ENCODE data around the gene WDPCP.
"Not testable (repeated sequence)": the region's sequence is repeated elsewhere in the genome, so short reads cannot be mapped to it uniquely, and the experiment has no call there.

Gene WDPCP

DNA sequence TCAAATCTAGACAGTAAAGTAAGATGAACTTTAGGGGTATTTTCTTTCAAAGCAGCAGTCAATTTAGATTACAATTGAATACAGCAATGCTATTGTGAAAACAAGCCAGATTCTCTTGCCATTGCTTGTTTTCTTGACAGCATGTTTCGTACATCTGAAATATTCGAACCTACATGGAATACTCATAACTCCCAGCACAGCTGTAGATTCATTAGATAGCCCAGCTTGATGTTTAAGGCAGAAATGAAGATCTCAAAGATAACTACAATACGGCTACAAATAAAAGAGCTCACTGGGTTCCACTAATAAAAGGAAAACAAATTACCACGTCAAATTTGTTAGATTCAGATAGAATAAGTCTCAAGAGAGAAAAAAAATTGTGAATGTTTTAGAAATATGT is 208.8 kb downstream of the WDPCP start:
- no peak for DNase-seq (ENCODE audit: low read depth)
- TF ChIP-seq, protein P1, sequence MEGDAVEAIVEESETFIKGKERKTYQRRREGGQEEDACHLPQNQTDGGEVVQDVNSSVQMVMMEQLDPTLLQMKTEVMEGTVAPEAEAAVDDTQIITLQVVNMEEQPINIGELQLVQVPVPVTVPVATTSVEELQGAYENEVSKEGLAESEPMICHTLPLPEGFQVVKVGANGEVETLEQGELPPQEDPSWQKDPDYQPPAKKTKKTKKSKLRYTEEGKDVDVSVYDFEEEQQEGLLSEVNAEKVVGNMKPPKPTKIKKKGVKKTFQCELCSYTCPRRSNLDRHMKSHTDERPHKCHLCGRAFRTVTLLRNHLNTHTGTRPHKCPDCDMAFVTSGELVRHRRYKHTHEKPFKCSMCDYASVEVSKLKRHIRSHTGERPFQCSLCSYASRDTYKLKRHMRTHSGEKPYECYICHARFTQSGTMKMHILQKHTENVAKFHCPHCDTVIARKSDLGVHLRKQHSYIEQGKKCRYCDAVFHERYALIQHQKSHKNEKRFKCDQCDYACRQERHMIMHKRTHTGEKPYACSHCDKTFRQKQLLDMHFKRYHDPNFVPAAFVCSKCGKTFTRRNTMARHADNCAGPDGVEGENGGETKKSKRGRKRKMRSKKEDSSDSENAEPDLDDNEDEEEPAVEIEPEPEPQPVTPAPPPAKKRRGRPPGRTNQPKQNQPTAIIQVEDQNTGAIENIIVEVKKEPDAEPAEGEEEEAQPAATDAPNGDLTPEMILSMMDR (IDR thresholded peaks at IDR 0.05; ENCODE audit: low read depth, low read length, missing control alignments): no peak
- no peak overlapping the region for H3K4me3 ChIP-seq (ENCODE audit: low read depth, low read length)
- in situ Hi-C loops (cut with HindIII; ENCODE audit: low sequenced_read_pairs): no loop called here

DNA sequence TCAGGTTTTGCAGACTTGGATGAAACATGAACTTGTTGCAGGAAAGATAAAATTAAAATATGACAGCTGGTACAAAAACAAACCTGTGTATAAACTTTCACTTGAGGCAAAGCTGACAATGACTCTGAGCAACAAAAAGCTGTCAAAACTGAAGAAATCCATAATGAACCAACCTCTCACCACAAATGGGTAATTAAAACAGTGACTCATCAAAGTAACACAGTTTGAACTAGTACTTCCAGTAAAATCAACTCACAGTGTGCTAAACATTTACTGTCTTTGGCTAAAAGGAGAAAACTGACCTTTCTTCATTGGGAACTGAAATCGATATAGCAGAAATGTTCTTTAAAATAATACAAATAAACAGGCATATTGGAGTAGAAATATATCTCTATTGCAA is 209.7 kb downstream of the WDPCP start:
- TF ChIP-seq, protein P1 (IDR thresholded peaks at IDR 0.05; ENCODE audit: low read depth, low read length, missing control alignments): no peak
- in situ Hi-C loops (cut with HindIII; ENCODE audit: low sequenced_read_pairs): no loop called here
- DNase-seq (ENCODE audit: low read depth): peak; percentile 9
- H3K4me3 ChIP-seq (ENCODE audit: low read depth, low read length): no peak overlapping the region

DNA sequence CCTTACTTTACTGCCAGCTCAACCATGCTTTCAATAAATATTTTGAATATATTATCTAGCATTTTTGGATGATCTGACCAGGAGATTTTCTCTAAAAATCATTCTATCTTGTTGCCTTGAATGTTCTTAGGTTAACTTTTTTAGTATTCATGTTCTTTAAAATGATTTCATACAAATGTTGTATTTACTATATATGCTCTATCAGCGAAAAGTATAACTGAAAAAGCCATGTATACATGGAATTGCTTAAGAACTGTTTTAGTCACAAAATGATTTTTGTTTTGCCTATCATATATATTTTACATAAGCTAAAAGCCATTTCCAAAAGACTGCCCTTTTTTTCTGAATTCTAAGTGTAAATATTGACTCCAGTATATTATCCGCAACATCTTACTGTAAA is 213.9 kb downstream of the WDPCP start:
- in situ Hi-C loops (cut with HindIII; ENCODE audit: low sequenced_read_pairs): no loop called here

DNA sequence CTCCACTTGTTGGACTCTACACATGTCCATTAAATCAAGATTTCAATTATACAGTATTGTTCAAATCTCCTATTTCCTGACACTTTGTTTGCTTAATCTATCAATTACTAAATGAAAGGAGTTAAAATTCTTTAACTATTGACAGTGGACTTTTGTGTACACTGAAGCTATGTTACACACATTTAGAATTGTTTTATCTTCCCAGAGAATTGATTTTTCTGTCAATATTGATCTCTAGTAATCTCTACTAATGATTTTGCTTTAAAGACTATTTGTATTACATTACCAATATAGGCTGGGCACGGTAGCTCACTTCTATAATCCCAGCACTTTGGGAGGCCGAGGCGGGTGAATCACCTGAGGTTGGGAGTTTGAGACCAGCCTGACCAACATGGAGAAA is 215.7 kb downstream of the WDPCP start:
- in situ Hi-C loops (cut with HindIII; ENCODE audit: low sequenced_read_pairs): no loop called here
- DNase-seq (ENCODE audit: low read depth): no peak
- no peak overlapping the region for H3K4me3 ChIP-seq (ENCODE audit: low read depth, low read length)
- TF ChIP-seq, protein P1 (IDR thresholded peaks at IDR 0.05; ENCODE audit: low read depth, low read length, missing control alignments): no peak

More for the DNA sequence above, 213.9 kb downstream of the WDPCP start:
- no peak overlapping the region for H3K4me3 ChIP-seq (ENCODE audit: low read depth, low read length)
- TF ChIP-seq, protein P1 (IDR thresholded peaks at IDR 0.05; ENCODE audit: low read depth, low read length, missing control alignments): no peak
- DNase-seq (ENCODE audit: low read depth): no peak

DNA sequence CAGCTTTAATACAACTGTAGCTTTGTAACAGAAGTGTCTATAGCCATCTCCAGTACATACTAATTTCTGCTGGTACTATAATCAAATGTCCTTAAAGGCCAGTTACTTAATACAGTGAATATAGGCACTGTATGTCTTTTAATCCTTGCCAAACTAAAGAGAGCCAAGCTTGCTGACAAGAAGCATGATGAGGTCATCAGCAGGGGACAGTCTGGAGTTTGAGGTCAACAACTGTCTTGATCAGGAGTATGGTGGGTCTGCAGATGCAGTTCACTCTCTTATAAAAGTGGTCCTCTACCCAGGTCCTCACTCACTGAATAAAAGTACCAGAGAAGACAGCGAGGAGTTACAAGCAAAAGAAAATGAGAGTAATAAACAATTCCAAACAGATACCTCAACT is 219.1 kb downstream of the WDPCP start:
- no peak overlapping the region for H3K4me3 ChIP-seq (ENCODE audit: low read depth, low read length)
- DNase-seq (ENCODE audit: low read depth): no peak
- TF ChIP-seq, protein P1 (IDR thresholded peaks at IDR 0.05; ENCODE audit: low read depth, low read length, missing control alignments): no peak
- in situ Hi-C loops (cut with HindIII; ENCODE audit: low sequenced_read_pairs): no loop called here

DNA sequence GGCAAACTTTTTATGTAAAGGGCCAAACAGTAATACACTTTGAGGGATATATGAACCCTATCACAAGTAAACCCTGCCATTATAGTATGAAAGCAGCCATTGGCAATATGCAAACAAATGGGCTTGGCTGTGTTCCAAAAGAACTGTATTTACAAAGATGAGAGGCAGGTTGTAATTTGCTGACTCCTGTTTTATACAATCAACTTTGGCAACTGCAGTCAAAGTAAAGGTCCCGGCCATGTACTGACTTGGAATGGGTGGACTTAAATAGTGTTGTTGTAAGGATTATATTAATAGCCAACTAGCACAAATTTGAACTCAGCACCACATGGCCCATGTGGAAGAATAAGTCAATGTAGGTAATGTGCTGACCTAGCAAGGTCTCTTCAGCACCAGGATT is 223.4 kb downstream of the WDPCP start:
- no peak for DNase-seq (ENCODE audit: low read depth)
- TF ChIP-seq, protein P1 (IDR thresholded peaks at IDR 0.05; ENCODE audit: low read depth, low read length, missing control alignments): no peak
- in situ Hi-C loops (cut with HindIII; ENCODE audit: low sequenced_read_pairs): no loop called here
- H3K4me3 ChIP-seq (ENCODE audit: low read depth, low read length): no peak overlapping the region

DNA sequence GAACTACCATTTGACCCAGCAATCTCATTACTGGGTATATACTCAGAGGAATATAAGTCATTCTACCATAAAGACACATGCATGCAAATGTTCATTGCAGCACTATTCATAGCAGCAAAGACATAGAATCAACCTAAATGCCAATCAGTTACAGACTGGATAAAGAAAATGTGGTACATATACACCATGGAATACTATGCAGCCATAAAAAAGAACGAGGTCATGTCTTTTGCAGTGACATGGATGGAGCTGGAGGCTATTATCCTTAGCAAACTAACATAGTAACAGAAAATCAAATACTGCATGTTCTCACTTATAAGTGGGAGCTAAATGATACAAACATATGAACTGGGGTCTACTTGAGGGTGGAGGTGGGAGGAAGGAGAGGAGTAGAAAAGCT is 230.6 kb downstream of the WDPCP start:
- DNase-seq (ENCODE audit: low read depth); H3K4me3 ChIP-seq (ENCODE audit: low read depth, low read length); in situ Hi-C loops (cut with HindIII; ENCODE audit: low sequenced_read_pairs): not testable (repeated sequence)
